Adrenal gland (tissue), 12 donors: ENCODE data around the gene SIVA1. TPM values are rescaled to one million over a fixed set of nuclear protein-coding genes. Genes with fewer than 3 reads are reported as not detected.
A peak's percentile ranks its signal among the peaks of the same experiment; 100 is the strongest.

Source experiments
- DNase-seq, 7 donors: peaks; one replicate each; pipeline ENCODE4 v3.0.0-alpha.2; 2019 to 2020
- H3K27ac ChIP-seq, 5 donors: fragments of 200-600 bp; sonication (generic) in 4 of 5; 1 replicate in 3 of 5; 2 replicates in 2 of 5; pipeline versions ENCODE4 v1.5.1 to v1.8.0; 2016 to 2020; ENCODE audit warnings: mild to moderate bottlenecking in 1 of 5
- H3K27me3 ChIP-seq: fragments of 200-600 bp; 2 replicates; pipeline ENCODE4 v1.8.0; 2021
- H3K36me3 ChIP-seq, 2 donors: fragments of 200-600 bp; replicated peaks in 1 of 2; 1 replicate in 1 of 2; 2 replicates in 1 of 2; pipeline versions ENCODE4 v1.5.1 to v1.8.0; 2018 to 2022
- H3K4me1 ChIP-seq, 2 donors: fragments of 200-600 bp; replicated peaks in 1 of 2; 1 replicate in 1 of 2; 2 replicates in 1 of 2; pipeline versions ENCODE4 v1.5.1 to v1.8.0; 2018 to 2021
- H3K4me3 ChIP-seq, 4 donors: fragments of 200-600 bp; sonication (generic) in 3 of 4; one replicate each; pipeline ENCODE4 v1.5.1; 2016 to 2018
- H3K9me3 ChIP-seq, 3 donors: fragments of 200-600 bp; sonication (generic) in 1 of 3; replicated peaks in 1 of 3; 1 replicate in 2 of 3; 2 replicates in 1 of 3; pipeline versions ENCODE4 v1.5.1 to v1.8.0; 2016 to 2021
- CTCF ChIP-seq, 6 experiments: fragments of 450-650 bp in 4 of 6; fragments of 200-600 bp in 2 of 6; sonication (generic) in 1 of 6; IDR thresholded peaks; 1 replicate in 5 of 6; 2 replicates in 1 of 6; pipeline versions ENCODE4 v1.5.1 to v1.8.0; 2016 to 2021; ENCODE audit warnings: antibody characterized with exemption in 6 of 6, mild to moderate bottlenecking in 2 of 6, moderate library complexity in 1 of 6
- POLR2A ChIP-seq, 2 donors: fragments of 450-650 bp; IDR thresholded peaks; one replicate each; pipeline ENCODE4 v1.6.1; 2017; ENCODE audit warnings: antibody characterized with exemption in 2 of 2, mild to moderate bottlenecking in 2 of 2, moderate library complexity in 1 of 2
- WGBS, 4 donors: extraction: QIAGEN DNeasy Blood & Tissue Kit in 2 of 4; methylation state at CpG; one replicate each; pipeline versions ENCODE4 v1.1.5 to v1.1.7; 2013 to 2017; 5-methylcytosine and 5-hydroxymethylcytosine counted together
- intact Hi-C, 2 donors: fragments of 100-400 bp; cut with DNase I; formaldehyde crosslinking; loops; one replicate each; pipeline versions ENCODE4 v1.14.1 to v1.15.0; 2022 to 2023
- polyA plus RNA-seq, 3 donors: library from polyadenylated mRNA; stranded (reverse); fragments of 200-250 nt in 2 of 3; fragments of 350-450 nt in 1 of 3; fragmentation: Illumina TruSeq in 1 of 3; extraction: RNeasy Lipid Tissue Mini Kit (QIAGEN cat#74804) in 1 of 3; gene quantifications; one replicate each; pipeline ENCODE4 v1.2.3, GENCODE V29; 2013 to 2014
- total RNA-seq, 9 donors: library from RNA; depleted of rRNA in 4 of 9; stranded (reverse); fragments of >200 nt in 4 of 9; fragments of 120-200 nt in 1 of 9; fragmentation: NEBNext Ultra II Directional in 1 of 9; extraction: Animal tissue kit (Norgen Biotek cat#: 25700) in 1 of 9; gene quantifications; one replicate each; pipeline versions ENCODE4 v1.1.0 to v1.2.4, GENCODE V29; 2013 to 2023
- donor health status: healthy with polysubstance abuse.
- donor health status: Bipolar disorder and iron deficiency.
- donor health status: DM: yes; HTN: yes; CAD: no.
- donor health status: DM: no; HTN: no; CAD: no.
- donor health status: DM: no; HTN: no; CAD: no.
- donor health status: DM: yes; HTN: yes; CAD: no.

The SIVA1 gene
- total and polyA plus RNA-seq, 12 donors: 2.0 to 294 (median 83.2) TPM

- DNase-seq: no peak
- 84 to 94% (median 85%) methylated on average over 11 to 16 of the region's 16 CpGs for WGBS, 4 donors
- Histone ChIP-seq H3K36me3 (peaks cover 0 to 54% of the 10 kb centered on the region in 2 donors), H3K27ac (no peak overlapping the region), H3K4me1 (no peaks in the 10 kb centered on the region), H3K9me3 (no peaks in the 10 kb centered on the region), H3K4me3 (no peak overlapping the region), H3K27me3 (no peaks in the 10 kb centered on the region)
- TF ChIP-seq CTCF (IDR thresholded peaks at IDR 0.05) (no peak), POLR2A (IDR thresholded peaks at IDR 0.05) (no peak)
- intact Hi-C loops: no loop called here
Observed at GRCh38 chr14:104776961-104777807, 24.2 kb downstream of the SIVA1 start.

GRCh38 chr14:104777808-104778249 lies 24.9 kb downstream of the SIVA1 start:
- Histone ChIP-seq H3K27ac (peak overlapping the region in 1 of 5 donors; percentile 34), H3K27me3 (no peaks in the 10 kb centered on the region), H3K4me1 (no peaks in the 10 kb centered on the region), H3K4me3 (no peak overlapping the region), H3K9me3 (no peaks in the 10 kb centered on the region), H3K36me3 (peaks cover 0 to 48% of the 10 kb centered on the region in 2 donors)
- WGBS, 4 donors: 82 to 86% (median 83%) methylated on average over 6 to 15 of the region's 15 CpGs
- intact Hi-C loops: no loop called here
- DNase-seq: no peak
- TF ChIP-seq POLR2A (IDR thresholded peaks at IDR 0.05) (no peak), CTCF (IDR thresholded peaks at IDR 0.05) (no peak)

GRCh38 chr14:104778694-104779331 lies 25.9 kb downstream of the SIVA1 start:
- H3K4me1 ChIP-seq: no peaks in the 10 kb centered on the region
- H3K27ac ChIP-seq: no peak overlapping the region
- no peak overlapping the region for H3K4me3 ChIP-seq
- H3K27me3 ChIP-seq: no peaks in the 10 kb centered on the region
- DNase-seq: no peak
- H3K9me3 ChIP-seq: no peaks in the 10 kb centered on the region
- H3K36me3 ChIP-seq: peaks cover 0 to 38% of the 10 kb centered on the region in 2 donors
- TF ChIP-seq POLR2A (IDR thresholded peaks at IDR 0.05): no peak
- no peak for TF ChIP-seq CTCF (IDR thresholded peaks at IDR 0.05)
- 85 to 91% (median 90%) methylated on average over 8 to 15 of the region's 15 CpGs for WGBS, 4 donors
- intact Hi-C loops: no loop called here

GRCh38 chr14:104779776-104780512 lies 27.0 kb downstream of the SIVA1 start:
- DNase-seq: no peak
- Histone ChIP-seq H3K27me3 (no peaks in the 10 kb centered on the region), H3K27ac (no peak overlapping the region), H3K4me1 (peaks cover 0 to 4% of the 10 kb centered on the region in 2 donors), H3K9me3 (no peaks in the 10 kb centered on the region), H3K36me3 (peaks cover 0 to 30% of the 10 kb centered on the region in 2 donors), H3K4me3 (no peak overlapping the region)
- TF ChIP-seq CTCF (IDR thresholded peaks at IDR 0.05): no peak
- no peak for TF ChIP-seq POLR2A (IDR thresholded peaks at IDR 0.05)
- intact Hi-C loops: no loop called here
- WGBS, 4 donors: 88 to 93% (median 90%) methylated on average over 19 to 32 of the region's 32 CpGs
